Cardiac muscle cell (in vitro differentiated cells and primary cell): ENCODE results near the gene LYPD5. TPM values are rescaled to one million over a fixed set of nuclear protein-coding genes. Genes with fewer than 3 reads are reported as not detected.
A peak's percentile ranks its signal among the peaks of the same experiment; 100 is the strongest.

Experiments
- DNase-seq, 2 donors: peaks; one replicate each; pipeline versions ENCODE4 v3.0.0 to v3.0.0-alpha.2; 2010 to 2017; ENCODE audit warnings: low read depth in 1 of 2, low spot score in 1 of 2
- H3K27ac ChIP-seq: fragments of 200-600 bp; sonication (generic); 2 replicates; pipeline ENCODE4 v1.5.1; 2016
- H3K27me3 ChIP-seq: fragments of 200-600 bp; sonication (generic); 2 replicates; pipeline ENCODE4 v1.6.0; 2016; ENCODE audit warnings: control low read depth
- H3K36me3 ChIP-seq: fragments of 200-600 bp; sonication (generic); 2 replicates; pipeline ENCODE4 v1.5.1; 2016; ENCODE audit warnings: control low read depth
- H3K4me1 ChIP-seq: fragments of 200-600 bp; sonication (generic); 2 replicates; pipeline ENCODE4 v1.8.1; 2017; ENCODE audit warnings: low read depth, mild to moderate bottlenecking, mixed run types
- H3K4me3 ChIP-seq: fragments of 200-600 bp; sonication (generic); 2 replicates; pipeline ENCODE4 v1.5.1; 2016; ENCODE audit warnings: mild to moderate bottlenecking
- H3K9me3 ChIP-seq: fragments of 200-600 bp; sonication (generic); 2 replicates; pipeline ENCODE4 v1.5.1; 2017; ENCODE audit warnings: low read depth, mild to moderate bottlenecking, control low read depth
- polyA plus RNA-seq: library from polyadenylated mRNA; unstranded; fragments of >200 nt; fragmentation: Nextera tagmentation; extraction: Ambion mirVana; gene quantifications from 2 replicates; pipeline ENCODE4 v1.2.1, GENCODE V29; 2016
- total RNA-seq: library from RNA; depleted of rRNA; stranded (reverse); fragments of >200 nt; gene quantifications from 2 replicates; pipeline ENCODE4 v1.2.3, GENCODE V29; 2016
- TF ChIP-seq, protein P1 (sequence below): IDR thresholded peaks from 2 replicates; pipeline ENCODE4 v1.5.1; 2012; ENCODE audit warnings: low read depth, mild to moderate bottlenecking, low read length

LYPD5 gene
- total and polyA plus RNA-seq, 2 experiments from 2014 or later, result 0.56 TPM; not detected in 1

DNA sequence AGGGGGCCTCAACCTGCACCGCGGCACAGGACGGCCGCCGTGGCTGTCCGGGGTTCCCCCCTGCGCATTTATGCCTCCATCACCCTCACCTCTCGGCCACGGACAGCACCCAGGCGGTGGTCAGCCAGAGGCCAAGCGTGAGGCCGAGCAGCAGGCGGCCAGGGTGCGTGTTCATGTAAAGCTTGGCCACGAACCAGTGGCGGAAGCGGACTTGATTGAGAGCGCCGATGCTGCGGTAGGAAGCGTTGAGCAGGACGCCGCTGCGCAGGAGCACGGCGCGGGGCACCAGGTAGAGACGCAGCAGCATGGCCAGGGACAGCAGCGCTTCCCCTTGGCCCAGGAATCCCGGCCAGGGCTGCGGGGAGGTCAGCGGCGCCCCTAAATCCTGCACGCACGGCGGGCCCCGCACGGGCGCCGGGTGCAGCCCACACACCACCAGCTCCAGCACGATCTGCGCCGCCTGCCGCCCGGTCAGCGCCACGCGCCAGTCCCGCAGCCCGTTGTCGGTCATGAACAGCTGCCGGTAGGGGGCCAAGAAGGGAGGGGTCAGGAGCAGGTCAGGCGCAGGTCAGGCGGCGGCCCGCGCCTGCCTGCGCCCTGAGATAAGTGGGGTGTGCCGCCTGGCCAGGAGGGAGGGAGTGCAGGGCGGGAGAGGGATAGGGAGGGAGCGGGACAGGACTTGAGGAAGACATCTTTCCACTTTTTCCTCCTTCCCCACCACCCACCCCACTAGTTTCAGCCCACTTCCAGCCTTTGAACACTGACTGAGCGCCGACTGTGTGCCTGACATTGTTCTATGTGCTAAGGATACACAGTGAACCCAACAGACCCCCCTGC lies 27.9 kb downstream of the LYPD5 start:
- peak; percentile 69 to 86 for DNase-seq
- H3K9me3 ChIP-seq, result no peaks in the 10 kb centered on the region
- H3K36me3 ChIP-seq, result no peaks in the 10 kb centered on the region
- peak overlapping the region; percentile 6 for H3K4me3 ChIP-seq
- peaks cover 4% of the 10 kb centered on the region for H3K4me1 ChIP-seq
- no peak overlapping the region for H3K27ac ChIP-seq
- H3K27me3 ChIP-seq, result peaks cover 84% of the 10 kb centered on the region
- TF ChIP-seq, protein P1, sequence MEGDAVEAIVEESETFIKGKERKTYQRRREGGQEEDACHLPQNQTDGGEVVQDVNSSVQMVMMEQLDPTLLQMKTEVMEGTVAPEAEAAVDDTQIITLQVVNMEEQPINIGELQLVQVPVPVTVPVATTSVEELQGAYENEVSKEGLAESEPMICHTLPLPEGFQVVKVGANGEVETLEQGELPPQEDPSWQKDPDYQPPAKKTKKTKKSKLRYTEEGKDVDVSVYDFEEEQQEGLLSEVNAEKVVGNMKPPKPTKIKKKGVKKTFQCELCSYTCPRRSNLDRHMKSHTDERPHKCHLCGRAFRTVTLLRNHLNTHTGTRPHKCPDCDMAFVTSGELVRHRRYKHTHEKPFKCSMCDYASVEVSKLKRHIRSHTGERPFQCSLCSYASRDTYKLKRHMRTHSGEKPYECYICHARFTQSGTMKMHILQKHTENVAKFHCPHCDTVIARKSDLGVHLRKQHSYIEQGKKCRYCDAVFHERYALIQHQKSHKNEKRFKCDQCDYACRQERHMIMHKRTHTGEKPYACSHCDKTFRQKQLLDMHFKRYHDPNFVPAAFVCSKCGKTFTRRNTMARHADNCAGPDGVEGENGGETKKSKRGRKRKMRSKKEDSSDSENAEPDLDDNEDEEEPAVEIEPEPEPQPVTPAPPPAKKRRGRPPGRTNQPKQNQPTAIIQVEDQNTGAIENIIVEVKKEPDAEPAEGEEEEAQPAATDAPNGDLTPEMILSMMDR, result peak; percentile 74

DNA sequence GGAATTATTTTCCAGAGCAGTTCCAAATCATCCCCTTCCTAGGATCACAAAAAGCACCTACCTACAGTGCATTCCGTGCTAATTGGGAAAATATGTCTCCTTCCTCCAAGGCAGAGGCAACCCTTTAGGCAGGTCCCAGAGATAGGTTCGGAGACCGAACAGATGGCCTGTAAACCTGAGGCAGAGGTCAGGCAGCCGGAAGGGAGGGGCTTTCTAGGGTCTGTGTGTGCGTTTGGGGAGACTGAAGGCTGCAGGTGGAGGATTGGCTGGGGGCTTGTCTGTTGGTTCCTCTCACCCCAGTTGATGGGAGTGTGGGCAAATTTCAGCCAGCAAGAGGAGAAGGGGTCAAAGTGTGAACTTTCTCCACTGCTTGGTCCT lies 28.5 kb downstream of the LYPD5 start:
- H3K9me3 ChIP-seq, result no peaks in the 10 kb centered on the region
- no peak for DNase-seq
- H3K4me1 ChIP-seq, result peaks cover 4% of the 10 kb centered on the region
- no peaks in the 10 kb centered on the region for H3K36me3 ChIP-seq
- no peak overlapping the region for H3K4me3 ChIP-seq
- peaks cover 88% of the 10 kb centered on the region for H3K27me3 ChIP-seq
- TF ChIP-seq, protein P1, result no peak
- no peak overlapping the region for H3K27ac ChIP-seq

DNA sequence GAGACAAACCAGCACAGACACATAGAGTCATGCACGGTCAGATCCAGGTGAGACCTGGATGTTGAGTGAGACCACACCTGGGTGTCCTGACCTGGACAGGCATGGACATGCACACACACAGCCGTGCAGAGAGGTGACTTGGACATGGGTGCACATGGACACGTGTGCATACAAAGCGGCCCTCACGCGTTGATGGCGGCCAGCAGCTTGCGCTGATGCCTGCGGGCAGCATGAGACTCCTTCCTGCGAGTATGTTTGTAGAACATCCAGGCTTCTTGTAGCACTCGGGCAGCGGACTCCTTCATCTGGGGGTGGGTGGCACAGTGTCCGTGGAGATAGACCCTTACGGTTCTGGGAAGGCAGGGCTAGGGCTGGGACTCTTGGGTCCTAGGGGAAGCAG lies 33.0 kb downstream of the LYPD5 start:
- TF ChIP-seq, protein P1, result no peak

DNA sequence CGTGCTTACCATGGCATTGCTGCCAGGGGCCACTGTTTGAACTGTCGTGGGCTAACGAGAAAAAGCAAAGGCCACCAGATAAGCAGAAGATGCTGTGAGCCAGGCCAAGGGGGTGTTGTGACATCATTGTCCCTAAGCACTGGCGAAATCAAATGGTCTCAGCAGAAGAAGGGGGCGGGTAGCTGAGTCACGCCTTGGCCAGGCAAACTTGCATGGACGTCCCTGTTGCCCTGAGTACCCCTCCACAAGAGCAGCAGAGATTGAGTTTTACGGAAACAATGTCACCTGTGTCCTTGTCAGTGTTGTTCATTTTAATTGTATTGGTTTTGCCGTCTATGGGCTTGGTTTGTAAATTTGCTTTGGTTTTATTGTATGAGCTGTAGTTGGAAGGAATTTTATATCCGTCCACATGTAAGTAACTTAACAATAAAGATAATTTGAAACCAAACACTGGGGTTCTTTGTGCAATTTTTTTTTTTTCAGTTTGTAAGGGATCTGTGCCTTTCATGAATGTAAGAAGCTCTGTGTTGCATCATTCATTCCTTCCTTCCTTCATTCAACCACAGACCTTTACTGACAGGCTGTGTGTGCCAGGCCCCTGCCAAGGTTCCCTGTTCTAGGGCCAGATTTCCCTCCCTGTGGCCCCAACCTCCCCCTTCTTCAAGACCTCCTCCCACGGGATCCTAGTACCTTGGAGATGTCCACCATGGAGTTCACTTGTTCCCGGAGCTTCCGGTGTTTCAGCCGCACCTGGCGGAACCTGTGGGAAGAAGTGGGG lies 33.8 kb downstream of the LYPD5 start:
- H3K4me1 ChIP-seq, result no peaks in the 10 kb centered on the region
- no peak overlapping the region for H3K27ac ChIP-seq
- TF ChIP-seq, protein P1, result no peak
- DNase-seq, result peak in 1 of 2 donors; percentile 36
- H3K4me3 ChIP-seq, result no peak overlapping the region
- H3K36me3 ChIP-seq, result no peaks in the 10 kb centered on the region
- H3K9me3 ChIP-seq, result no peaks in the 10 kb centered on the region
- peaks cover 47% of the 10 kb centered on the region for H3K27me3 ChIP-seq

More for the DNA sequence above, 33.0 kb downstream of the LYPD5 start:
- H3K4me1 ChIP-seq, result no peaks in the 10 kb centered on the region
- H3K36me3 ChIP-seq, result no peaks in the 10 kb centered on the region
- H3K9me3 ChIP-seq, result no peaks in the 10 kb centered on the region
- peaks cover 55% of the 10 kb centered on the region for H3K27me3 ChIP-seq
- no peak overlapping the region for H3K4me3 ChIP-seq
- no peak for DNase-seq
- no peak overlapping the region for H3K27ac ChIP-seq

DNA sequence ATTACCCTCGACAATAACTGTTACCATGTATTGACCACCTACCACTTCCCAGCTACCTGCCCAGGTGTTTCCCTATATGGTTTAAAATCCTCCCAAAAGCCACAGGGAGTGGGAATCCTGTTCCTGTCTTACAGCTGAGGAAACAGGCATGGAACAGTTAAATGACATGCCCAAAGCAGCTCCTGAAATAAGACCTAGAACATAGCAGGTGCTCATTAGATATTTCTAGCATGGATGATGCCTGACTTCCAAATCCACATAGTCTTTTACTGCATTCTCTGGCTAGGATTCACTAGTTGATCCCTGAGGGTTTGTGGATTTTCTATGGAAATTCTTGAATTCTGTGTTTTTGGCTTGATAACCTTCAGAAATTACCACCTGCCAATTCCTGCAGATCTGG lies 34.4 kb downstream of the LYPD5 start:
- TF ChIP-seq, protein P1, result no peak
- H3K4me3 ChIP-seq, result no peak overlapping the region
- peaks cover 41% of the 10 kb centered on the region for H3K27me3 ChIP-seq
- no peaks in the 10 kb centered on the region for H3K36me3 ChIP-seq
- no peak for DNase-seq
- H3K27ac ChIP-seq, result no peak overlapping the region
- no peaks in the 10 kb centered on the region for H3K4me1 ChIP-seq
- H3K9me3 ChIP-seq, result no peaks in the 10 kb centered on the region
